HG02798 (cell line): ENCODE results near the gene IFTAP.
"Not testable (repeated sequence)": the region's sequence is repeated elsewhere in the genome, so short reads cannot be mapped to it uniquely, and the experiment has no call there.

Experiments used
- ATAC-seq: cut with Tn5 transposase; IDR thresholded peaks from one replicate; pipeline ENCODE4 v1.9.1; 2021; ENCODE audit warnings: mild to moderate bottlenecking; ENCODE audit not compliant: unreplicated experiment, poor library complexity

The IFTAP gene

GRCh38 chr11:36594316-36594989 lies at the start of gene IFTAP:
TSS of gene IFTAP (plus strand) at chr11:36594502. CDS start at chr11:36610104, 15,602 bp downstream.
- ATAC-seq = peak; percentile 92

GRCh38 chr11:36550385-36551115 lies 43.8 kb upstream of the IFTAP start:
- no peak for ATAC-seq

GRCh38 chr11:36557390-36557789 lies 36.9 kb upstream of the IFTAP start:
- ATAC-seq = not testable (repeated sequence)

GRCh38 chr11:36557991-36558390 lies 36.3 kb upstream of the IFTAP start:
- ATAC-seq = no peak

- peak; percentile 91 for ATAC-seq
Observed at GRCh38 chr11:36558571-36559413, 35.5 kb upstream of the IFTAP start.

- ATAC-seq = peak; percentile 55
Observed at GRCh38 chr11:36564376-36565030, 29.8 kb upstream of the IFTAP start.

GRCh38 chr11:36565031-36565610 lies 29.2 kb upstream of the IFTAP start:
- ATAC-seq = no peak

GRCh38 chr11:36566407-36567053 lies 27.8 kb upstream of the IFTAP start:
- no peak for ATAC-seq

- no peak for ATAC-seq
Observed at GRCh38 chr11:36567694-36568093, 26.6 kb upstream of the IFTAP start, which contains the start of gene RAG1. TSS of gene RAG1 (plus strand) at chr11:36568007. CDS start at chr11:36573305, 5,298 bp downstream.

- no peak for ATAC-seq
Observed at GRCh38 chr11:36569095-36569494, 25.2 kb upstream of the IFTAP start.

GRCh38 chr11:36574486-36574885 lies 19.8 kb upstream of the IFTAP start:
- ATAC-seq = no peak

- no peak for ATAC-seq
Observed at GRCh38 chr11:36577373-36577772, 16.9 kb upstream of the IFTAP start.

GRCh38 chr11:36577859-36578258 lies 16.4 kb upstream of the IFTAP start:
- ATAC-seq = no peak

- ATAC-seq = no peak
Observed at GRCh38 chr11:36578458-36578857, 15.8 kb upstream of the IFTAP start.

GRCh38 chr11:36581536-36581935 lies 12.8 kb upstream of the IFTAP start:
- no peak for ATAC-seq

- no peak for ATAC-seq
Observed at GRCh38 chr11:36583667-36584066, 10.6 kb upstream of the IFTAP start.

GRCh38 chr11:36586543-36586942 lies 7.8 kb upstream of the IFTAP start:
- no peak for ATAC-seq

GRCh38 chr11:36588099-36588498 lies 6.2 kb upstream of the IFTAP start:
- no peak for ATAC-seq

GRCh38 chr11:36590513-36590912 lies 3.8 kb upstream of the IFTAP start:
- no peak for ATAC-seq
